IMR-90 (cell line): ENCODE results near the gene NAA10.

Experiments
- BHLHE40 ChIP-seq: fragments of 150-350 bp; IDR thresholded peaks from 2 replicates; pipeline ENCODE4 v1.6.1; 2016; ENCODE audit warnings: mild to moderate bottlenecking, low read depth, low read length
- CEBPB ChIP-seq: IDR thresholded peaks from 2 replicates; pipeline ENCODE4 v1.6.1; 2012; ENCODE audit warnings: low read depth, low read length, improper control_type of control experiment
- CHD1 ChIP-seq: IDR thresholded peaks from 2 replicates; pipeline ENCODE4 v1.6.1; 2012; ENCODE audit warnings: low read depth, low read length, improper control_type of control experiment
- CTCF ChIP-seq: conservative IDR thresholded peaks from 2 replicates; pipeline ENCODE4 v1.5.1; 2012; ENCODE audit warnings: mild to moderate bottlenecking, low read depth, low read length, improper control_type of control experiment
- FOS ChIP-seq: fragments of 150-350 bp; IDR thresholded peaks from 2 replicates; pipeline ENCODE4 v1.6.1; 2016; ENCODE audit warnings: low read depth, low read length
- MXI1 ChIP-seq: IDR thresholded peaks from 2 replicates; pipeline ENCODE4 v1.6.1; 2012; ENCODE audit warnings: low read depth, mild to moderate bottlenecking, low read length, moderate library complexity, borderline replicate concordance
- NFE2L2 ChIP-seq: fragments of 150-350 bp; IDR thresholded peaks from 2 replicates; pipeline ENCODE4 v1.6.1; 2016; ENCODE audit warnings: low read depth, mild to moderate bottlenecking, low read length
- POLR2A ChIP-seq: IDR thresholded peaks from 2 replicates; pipeline ENCODE4 v1.6.1; 2012; ENCODE audit warnings: mild to moderate bottlenecking, low read depth, low read length
- RAD21 ChIP-seq: IDR thresholded peaks from 2 replicates; pipeline ENCODE4 v1.6.1; 2012; ENCODE audit warnings: low read length, improper control_type of control experiment
- SMC3 ChIP-seq: fragments of 150-350 bp; IDR thresholded peaks from 2 replicates; pipeline ENCODE4 v1.6.1; 2016; ENCODE audit warnings: low read depth, mild to moderate bottlenecking, antibody characterized with exemption, low read length, moderate library complexity
- USF2 ChIP-seq: fragments of 150-350 bp; IDR thresholded peaks from 2 replicates; pipeline ENCODE4 v1.6.1; 2017; ENCODE audit warnings: mild to moderate bottlenecking, antibody characterized with exemption, low read length, low read depth

GRCh38 chrX:153910446-153910845 lies 24.4 kb downstream of the NAA10 start:
- no peak for TF ChIP-seq POLR2A
- TF ChIP-seq CTCF = no peak
- no peak for TF ChIP-seq NFE2L2
- TF ChIP-seq MXI1 = no peak
- no peak for TF ChIP-seq CHD1
- no peak for TF ChIP-seq CEBPB
- TF ChIP-seq SMC3 = no peak
- TF ChIP-seq RAD21 = no peak
- no peak for TF ChIP-seq USF2
- no peak for TF ChIP-seq BHLHE40
- no peak for TF ChIP-seq FOS
